ENCODE data around the gene DOCK3. TPM values are rescaled to one million over a fixed set of nuclear protein-coding genes. Genes with fewer than 3 reads are reported as not detected.

DOCK3 gene
- total and polyA plus RNA-seq, 2 donors (not counting 3 experiments of a cell fraction or from before 2014, with no cell fraction given) = 0.08 to 0.13 TPM

DNA sequence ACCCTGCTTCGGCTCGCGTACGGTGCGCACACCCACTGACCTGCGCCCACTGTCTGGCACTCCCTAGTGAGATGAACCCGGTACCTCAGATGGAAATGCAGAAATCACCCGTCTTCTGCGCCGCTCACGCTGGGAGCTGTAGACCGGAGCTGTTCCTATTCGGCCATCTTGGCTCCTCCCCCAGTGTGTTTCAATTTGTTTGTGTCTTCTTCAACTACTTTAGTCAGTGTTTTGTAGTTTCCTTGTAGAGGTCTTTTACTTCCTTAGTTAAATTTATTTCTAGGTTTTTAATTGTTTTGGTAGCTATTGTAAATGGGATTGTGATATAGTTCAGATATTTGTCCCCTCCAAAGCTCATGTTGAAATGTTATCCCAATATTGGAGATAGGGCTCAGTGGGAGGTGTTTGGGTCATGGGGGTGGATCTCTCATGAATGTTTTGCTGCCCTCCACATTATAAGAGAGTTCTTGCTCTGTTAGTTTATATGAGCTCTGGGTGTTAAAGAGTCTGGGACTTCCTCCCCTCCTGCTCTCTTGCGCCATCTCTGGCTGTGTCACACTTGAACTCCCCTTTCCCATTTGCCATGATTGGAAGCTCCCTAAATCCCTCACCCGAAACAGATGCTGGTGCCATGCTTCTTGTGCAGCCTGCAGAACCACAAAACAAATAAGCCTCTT, 304.4 kb downstream of the DOCK3 start:
- dilution Hi-C loops (cut with MboI; ENCODE audit: extremely low pct_ligation_motif_present, low sequenced_read_pairs) (no loop called here), intact Hi-C loops (cut with micrococcal nuclease) (no loop called here)
- Histone ChIP-seq H3K4me3 (replicated peaks in 1 of 3; ENCODE audit: insufficient read depth in 1 of 3, low read depth in 1 of 3, low read length in 3 of 3) (no peak overlapping the region), H3K27ac (ENCODE audit: insufficient read depth, low read depth, low read length) (no peak overlapping the region), H3K9me1 (replicated peaks; ENCODE audit: control insufficient read depth, extremely low read depth, insufficient read depth, low read length) (no peaks in the 10 kb centered on the region), H3K9me3 (replicated peaks; ENCODE audit: control insufficient read depth, insufficient read depth, low read length) (no peaks in the 10 kb centered on the region), H3K4me2 (ENCODE audit: insufficient read depth, low read length) (no peak overlapping the region), H2AFZ (ENCODE audit: low read depth, low read length) (no peak overlapping the region), H3K79me2 (ENCODE audit: control insufficient read depth, insufficient read depth, low read length) (no peaks in the 10 kb centered on the region), H4K20me1 (replicated peaks; ENCODE audit: control insufficient read depth, extremely low read depth, insufficient read depth, low read length) (no peaks in the 10 kb centered on the region), H3K9ac (replicated peaks; ENCODE audit: extremely low read depth, insufficient read depth, low read length) (no peak overlapping the region), H3K27me3 (ENCODE audit: control insufficient read depth in 2 of 2, insufficient read depth in 2 of 2, low read length in 2 of 2) (no peaks in the 10 kb centered on the region), H3K36me3 (ENCODE audit: control insufficient read depth in 2 of 2, extremely low read depth in 1 of 2, insufficient read depth in 2 of 2, low read length in 2 of 2) (no peaks in the 10 kb centered on the region), H3K4me1 (ENCODE audit: control insufficient read depth, extremely low read depth, insufficient read depth, low read length) (no peaks in the 10 kb centered on the region)
- no peak for DNase-seq (ENCODE audit: low read depth, low spot score)
- ChIA-PET POLR2A (no interaction called here), CTCF (interaction anchor here (1.1 to 1.4 kb wide), 2 partner anchors 393 to 399 kb away, joined by 3 to 6 read pairs; no protein-coding TSS in a partner anchor)
- no TSS peak for BruUV-seq (replicated peaks)
- FAIRE-seq = no peak
- TF ChIP-seq EZH2 (IDR thresholded peaks at IDR 0.05; ENCODE audit: borderline replicate concordance, low read depth, low read length, severe bottlenecking) = no peak
- TF ChIP-seq JUN (IDR thresholded peaks at IDR 0.05; ENCODE audit: borderline replicate concordance, insufficient read depth, insufficient read length, low read depth) = no peak
- no peak for TF ChIP-seq MYC (IDR thresholded peaks at IDR 0.05; ENCODE audit: low read depth, low read length)
- TF ChIP-seq POLR2AphosphoS5 (IDR thresholded peaks at IDR 0.05; ENCODE audit: insufficient read depth, low read depth, low read length) = no peak
- TF ChIP-seq, protein P1, sequence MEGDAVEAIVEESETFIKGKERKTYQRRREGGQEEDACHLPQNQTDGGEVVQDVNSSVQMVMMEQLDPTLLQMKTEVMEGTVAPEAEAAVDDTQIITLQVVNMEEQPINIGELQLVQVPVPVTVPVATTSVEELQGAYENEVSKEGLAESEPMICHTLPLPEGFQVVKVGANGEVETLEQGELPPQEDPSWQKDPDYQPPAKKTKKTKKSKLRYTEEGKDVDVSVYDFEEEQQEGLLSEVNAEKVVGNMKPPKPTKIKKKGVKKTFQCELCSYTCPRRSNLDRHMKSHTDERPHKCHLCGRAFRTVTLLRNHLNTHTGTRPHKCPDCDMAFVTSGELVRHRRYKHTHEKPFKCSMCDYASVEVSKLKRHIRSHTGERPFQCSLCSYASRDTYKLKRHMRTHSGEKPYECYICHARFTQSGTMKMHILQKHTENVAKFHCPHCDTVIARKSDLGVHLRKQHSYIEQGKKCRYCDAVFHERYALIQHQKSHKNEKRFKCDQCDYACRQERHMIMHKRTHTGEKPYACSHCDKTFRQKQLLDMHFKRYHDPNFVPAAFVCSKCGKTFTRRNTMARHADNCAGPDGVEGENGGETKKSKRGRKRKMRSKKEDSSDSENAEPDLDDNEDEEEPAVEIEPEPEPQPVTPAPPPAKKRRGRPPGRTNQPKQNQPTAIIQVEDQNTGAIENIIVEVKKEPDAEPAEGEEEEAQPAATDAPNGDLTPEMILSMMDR (IDR thresholded peaks at IDR 0.05; ENCODE audit: extremely low read depth in 1 of 2, insufficient read depth in 1 of 2, low read depth in 1 of 2, low read length in 2 of 2) = no peak

All from endothelial cell of umbilical vein (primary cell).